NOMO-1 treated with dmso at 0.1 percent for 144 hours (cell line): ENCODE measurements around the gene HDAC5.
"Not testable (repeated sequence)": the region's sequence is repeated elsewhere in the genome, so short reads cannot be mapped to it uniquely, and the experiment has no call there.

Source experiments
- DNase-seq: peaks from one replicate; lab custom pipeline; 2025; ENCODE audit not compliant: unreplicated experiment; lab: John Stamatoyannopoulos, UW

The HDAC5 gene

GRCh38 chr17:44111777-44112176, 11.7 kb downstream of the HDAC5 start:
- no peak for DNase-seq

GRCh38 chr17:44110823-44111633, 12.4 kb downstream of the HDAC5 start:
- DNase-seq, result peak; percentile 93

GRCh38 chr17:44110011-44110686, 13.3 kb downstream of the HDAC5 start:
- DNase-seq, result no peak

- DNase-seq, result no peak
Measured at GRCh38 chr17:44109312-44109630, 14.2 kb downstream of the HDAC5 start.

DNA sequence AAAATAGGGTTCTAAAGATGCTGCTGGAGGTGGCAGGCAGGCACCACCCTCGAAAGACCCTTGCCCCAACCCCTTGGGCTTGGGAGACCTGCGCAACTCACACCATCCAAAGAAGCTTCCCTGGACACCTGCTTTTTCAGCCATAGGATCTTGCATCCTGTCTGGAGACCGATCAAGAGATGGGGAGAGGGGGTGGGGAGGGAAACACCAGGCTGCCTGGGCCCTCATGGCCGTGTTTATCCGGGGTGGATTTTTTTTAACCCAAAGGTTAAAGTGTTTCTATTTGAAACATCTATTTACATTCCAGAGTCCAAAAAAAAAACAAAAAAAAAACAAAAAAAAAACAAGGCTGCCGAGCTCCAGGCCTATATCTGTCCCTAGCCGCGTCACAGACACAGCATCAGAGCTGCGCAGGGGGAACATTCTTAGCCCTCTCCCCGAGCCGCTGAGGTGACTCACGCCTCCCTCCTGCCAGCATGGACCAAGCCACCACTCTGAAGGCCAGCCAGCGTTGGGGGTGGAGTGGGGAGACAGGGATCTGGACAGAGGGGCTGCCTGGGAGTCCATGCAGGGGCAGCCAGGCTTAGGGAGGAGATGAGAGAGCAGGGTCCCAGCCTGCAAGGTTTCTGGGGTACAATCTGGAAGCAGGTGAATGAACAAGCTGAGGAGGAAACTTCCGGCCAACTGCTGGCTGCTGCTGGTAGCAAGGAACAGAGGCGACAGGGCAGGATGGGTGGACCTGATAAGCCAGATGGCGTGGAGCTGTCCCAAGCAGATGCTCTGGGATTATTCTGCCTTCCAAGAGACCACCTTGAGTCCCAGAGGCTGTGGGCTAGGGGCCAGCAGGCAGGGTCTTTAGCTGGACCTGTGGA, 14.8 kb downstream of the HDAC5 start:
- DNase-seq, result no peak

DNA sequence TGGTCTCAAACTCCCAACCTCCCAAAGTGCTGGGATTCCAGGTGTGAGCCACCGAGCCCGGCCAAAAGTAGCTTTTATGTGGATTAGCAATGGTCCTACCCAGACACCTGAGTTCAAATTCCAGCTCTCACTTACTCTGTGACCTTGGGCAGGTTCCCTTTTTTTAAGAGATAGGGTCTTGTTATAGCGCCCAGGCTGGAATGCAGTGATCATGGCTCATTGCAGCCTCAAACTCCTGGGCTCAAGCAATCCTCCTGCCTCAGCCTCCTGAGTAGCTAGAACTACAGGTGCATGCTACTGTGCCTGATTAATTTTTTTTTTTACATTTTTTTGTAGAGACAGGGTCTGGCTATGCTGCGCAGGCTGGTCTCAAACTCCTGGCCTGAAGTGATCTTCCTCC, 16.6 kb downstream of the HDAC5 start:
- no peak for DNase-seq

DNA sequence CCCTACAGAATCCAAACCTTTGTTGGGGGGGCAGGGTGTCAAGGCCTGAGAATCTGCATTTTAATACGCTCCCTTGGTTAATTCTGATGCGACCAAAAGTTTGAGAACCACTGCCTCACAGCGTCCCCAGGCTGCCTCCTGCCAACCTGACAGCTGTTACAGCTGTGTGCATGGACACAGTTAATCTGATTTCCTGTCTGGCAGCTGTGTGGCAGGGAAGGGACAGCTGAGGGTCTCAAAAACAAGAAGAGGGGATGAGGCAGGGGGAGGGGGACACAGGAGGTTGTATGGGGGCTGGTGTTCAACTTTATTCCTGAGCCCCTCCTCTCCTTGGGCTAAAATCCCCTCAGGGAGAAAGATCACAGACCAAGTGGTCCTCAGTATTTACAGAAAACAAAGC, 17.5 kb downstream of the HDAC5 start:
- DNase-seq, result no peak

DNA sequence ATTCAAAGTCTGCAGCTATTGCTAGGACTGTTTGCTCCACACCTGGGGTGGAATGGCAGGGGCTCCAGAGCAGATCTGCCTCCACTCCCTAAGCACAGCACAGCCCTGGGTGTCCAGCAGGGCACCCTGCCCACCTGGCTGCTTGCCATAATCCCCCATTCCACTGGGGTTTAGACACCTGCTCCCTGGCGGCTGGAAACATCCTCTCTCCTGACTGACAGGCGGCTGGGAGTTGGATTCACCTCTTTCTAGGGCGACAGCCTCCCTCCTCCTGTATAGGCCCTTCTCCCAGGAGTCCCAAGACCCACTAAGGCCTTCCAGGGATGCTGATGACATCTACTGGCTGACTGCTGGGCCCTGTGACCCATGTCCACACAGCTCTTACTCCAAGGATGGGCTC, 18.0 kb downstream of the HDAC5 start:
- DNase-seq, result no peak

DNA sequence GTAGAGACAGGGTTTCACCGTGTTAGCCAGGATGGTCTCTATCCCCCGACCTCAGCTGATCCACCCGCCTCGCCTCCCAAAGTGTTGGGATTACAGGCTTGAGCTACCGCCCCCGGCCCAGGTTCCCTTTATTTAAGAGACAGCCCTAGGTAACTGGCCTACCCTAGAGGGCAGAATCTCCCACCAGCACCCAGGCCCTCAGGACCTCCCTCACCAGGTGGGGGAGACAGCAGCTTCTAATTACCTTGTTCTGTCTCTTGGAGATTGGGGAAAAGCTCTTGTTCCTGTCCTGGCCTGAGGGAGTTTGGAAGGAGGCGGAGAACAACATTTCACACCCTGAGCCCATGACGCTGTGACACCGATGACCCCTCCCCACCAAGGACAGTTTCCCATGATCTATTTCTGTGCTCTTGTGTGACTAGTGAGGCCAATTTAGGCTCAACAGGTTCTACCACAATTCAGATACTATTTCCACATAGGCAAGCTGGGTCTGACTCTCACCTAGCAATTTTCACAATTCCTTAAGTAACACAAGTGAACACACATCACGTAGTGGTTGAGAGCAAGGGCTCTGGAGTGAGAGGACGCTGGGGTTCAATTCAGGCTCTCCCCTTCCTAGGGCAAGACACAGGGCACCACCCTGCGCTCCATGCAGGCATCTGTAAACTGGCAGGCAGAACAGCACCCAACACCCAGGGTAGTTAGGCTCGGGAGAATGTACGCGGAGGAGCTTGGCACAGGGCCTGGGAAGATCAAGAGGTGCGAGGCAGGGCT, 20.4 kb downstream of the HDAC5 start:
- no peak for DNase-seq

GRCh38 chr17:44101858-44102257, 21.6 kb downstream of the HDAC5 start:
- not testable (repeated sequence) for DNase-seq

DNA sequence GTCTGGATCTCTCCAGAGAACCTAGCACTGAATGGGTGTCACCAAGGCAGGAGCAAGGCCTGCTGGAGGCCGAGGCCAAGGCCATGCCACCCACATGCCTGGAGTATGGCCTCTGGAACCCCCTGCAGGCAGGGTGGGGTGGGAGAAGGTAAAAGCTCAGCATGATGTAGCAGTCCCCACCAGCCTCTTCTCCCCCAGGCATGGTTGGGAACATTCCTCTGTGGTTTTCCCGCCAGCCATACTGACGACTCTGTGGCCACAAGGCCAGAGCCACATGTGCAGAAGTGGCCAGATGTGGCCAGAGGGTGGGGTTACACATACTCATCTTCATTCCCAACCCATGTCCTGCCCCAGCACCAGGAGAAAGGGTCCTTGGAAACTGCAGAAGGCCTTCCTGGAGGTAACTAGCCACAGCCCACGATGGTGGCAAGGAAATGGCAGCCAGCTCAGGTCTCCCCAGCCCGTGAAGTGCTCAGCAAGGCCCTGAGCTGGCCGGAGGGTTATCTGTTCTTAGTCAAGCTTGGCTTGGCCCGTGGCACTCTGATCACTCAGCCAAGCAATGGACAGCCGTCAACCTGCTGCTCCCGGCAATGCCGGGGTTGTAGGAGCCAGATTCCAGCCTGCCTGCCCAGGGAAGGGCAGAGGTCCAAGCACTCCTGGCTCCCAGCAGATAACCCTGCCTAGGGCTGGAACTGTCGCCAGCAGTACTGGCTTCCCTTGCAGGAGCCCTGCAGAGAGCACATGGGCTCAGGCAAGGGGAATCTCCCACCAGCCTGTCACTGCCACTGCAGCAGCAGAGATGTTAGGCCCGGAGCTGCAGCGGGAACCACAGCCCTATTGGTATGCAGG, 26.1 kb downstream of the HDAC5 start:
- DNase-seq, result no peak

DNA sequence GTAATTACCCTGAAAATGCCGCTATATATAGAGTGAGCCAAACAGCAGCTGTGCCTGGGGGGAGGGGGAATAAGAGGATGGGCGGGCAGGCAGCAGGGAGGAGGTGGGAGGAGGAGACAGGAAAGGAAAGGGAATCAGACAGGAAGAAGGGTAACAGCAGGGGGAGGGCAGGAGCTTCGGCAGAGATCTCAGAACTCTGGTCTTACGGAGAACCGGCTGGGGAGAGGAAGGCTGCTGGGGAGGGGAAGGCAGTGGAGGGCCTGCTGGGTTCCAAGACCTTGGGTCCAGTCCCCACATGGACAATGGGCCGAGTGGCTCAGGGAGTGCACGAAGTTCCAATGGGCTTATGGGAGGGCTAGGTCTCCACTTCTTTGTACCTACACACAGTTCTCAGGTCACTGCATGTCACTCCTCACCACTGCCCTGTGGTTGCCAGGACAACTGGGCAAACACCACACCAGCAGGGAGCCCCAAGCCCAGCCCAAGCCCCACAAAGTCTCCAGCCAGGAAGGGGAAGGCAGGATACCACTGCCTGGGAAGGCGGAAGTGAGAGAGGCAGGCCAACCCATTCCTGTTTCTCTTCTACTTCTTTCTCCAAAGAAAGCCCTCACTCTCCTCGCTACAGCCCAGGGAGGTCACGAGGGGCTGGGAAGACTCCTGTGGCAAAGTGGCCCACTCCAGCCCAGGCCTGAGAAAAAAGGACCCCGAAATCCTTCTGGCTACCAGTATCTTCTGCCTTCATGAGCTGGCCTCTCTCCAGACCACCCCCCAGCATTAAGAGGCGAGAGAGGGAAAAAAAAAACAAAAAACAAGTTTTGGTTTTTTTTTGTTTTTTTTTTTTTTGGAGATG, 27.6 kb downstream of the HDAC5 start:
- DNase-seq, result peak; percentile 60

DNA sequence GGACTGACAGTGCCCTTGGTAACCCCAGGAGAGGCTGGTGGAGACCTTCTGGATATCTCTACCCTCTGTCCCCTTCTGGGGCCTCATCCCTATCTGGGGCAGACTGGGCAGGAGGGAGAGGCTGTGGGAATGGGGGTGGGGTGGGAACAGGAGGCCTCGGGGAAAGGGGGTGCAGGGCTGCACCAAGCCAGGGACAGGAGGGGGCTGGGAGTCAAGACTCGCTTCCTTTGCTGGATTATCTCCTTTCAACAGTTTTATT, 28.1 kb downstream of the HDAC5 start:
- DNase-seq, result no peak

DNA sequence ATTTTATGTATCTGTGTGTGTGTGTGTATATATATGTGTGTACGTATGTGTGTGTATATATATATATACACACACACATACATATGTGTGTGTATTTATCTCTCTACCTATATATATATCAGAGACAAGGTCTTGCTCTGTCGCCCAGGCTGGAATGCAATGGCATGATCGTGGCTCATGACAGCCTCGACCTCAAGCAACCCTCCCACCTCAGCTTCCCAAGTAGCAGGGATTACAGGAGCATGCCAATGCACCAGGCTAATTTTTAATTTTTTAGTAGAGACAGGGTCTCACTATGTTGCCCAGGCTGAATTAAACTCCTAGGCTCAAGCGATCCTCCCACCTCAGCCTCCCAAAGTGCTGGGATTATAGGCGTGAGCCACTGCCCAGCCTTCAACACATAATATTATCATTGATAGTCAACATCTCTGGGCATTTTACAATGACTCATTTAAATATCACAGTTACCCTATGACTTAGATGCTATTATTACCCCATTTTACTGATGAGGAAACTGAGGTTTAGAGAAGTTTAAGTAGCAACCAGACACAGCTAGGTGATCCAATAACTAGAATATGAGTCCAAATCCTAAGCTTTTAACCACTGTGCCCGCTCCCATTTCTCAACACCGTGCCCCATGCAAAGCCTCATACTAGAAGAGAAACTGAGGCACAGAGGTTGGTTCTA, 28.6 kb downstream of the HDAC5 start:
- no peak for DNase-seq

- no peak for DNase-seq
Measured at GRCh38 chr17:44093231-44093900, 30.1 kb downstream of the HDAC5 start.

GRCh38 chr17:44092051-44092450, 31.4 kb downstream of the HDAC5 start:
- no peak for DNase-seq

DNA sequence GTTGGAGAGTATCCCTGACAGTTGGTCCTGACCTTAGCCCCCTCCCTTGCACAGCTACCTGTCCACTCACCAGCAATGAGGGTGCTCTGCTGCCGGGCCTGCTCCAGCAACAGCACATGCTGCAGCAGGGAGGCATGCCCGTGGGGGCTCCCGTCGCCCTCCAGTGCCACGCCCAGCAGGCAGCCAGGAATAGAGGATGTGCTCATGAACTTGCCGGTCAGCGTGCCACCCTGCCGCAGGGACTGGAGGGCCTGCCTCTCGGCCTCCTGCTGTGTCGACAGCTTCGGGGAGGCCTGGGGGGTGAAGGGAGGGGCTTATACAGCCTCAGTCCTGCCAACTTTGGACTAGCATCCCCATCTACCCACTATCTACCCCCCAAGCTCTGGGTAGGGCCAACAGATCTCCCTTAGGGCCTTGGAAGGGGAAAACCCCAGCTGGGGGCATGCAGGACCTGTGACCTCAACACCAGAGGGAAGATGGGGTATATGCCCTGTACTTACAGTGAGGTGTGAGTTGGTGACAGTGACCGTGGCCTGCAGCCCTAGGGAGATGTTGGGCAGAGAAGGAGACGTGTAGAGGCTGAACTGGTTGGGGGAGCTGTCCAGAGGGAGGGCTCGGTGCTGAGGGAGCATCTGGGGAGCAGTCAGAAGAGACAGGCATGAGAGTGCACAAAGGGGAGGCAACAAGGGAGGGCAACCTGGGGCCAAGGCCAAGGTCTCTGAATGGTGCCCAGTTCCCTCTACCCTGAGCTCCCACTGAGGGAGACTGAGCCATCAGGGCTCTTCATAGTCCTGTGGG, 32.0 kb downstream of the HDAC5 start:
- no peak for DNase-seq

GRCh38 chr17:44088254-44088653, 35.2 kb downstream of the HDAC5 start:
- no peak for DNase-seq
